GM23338 (cell line): ENCODE data around the gene DAAM1. TPM values are rescaled to one million over a fixed set of nuclear protein-coding genes. Genes with fewer than 3 reads are reported as not detected.

Source experiments
- ATAC-seq: fragments of 200-7000 bp; cut with Tn5 transposase; 3 replicates; pipeline ENCODE4 v1.9.1; 2020
- DNase-seq: peaks from one replicate; pipeline ENCODE4 v3.0.0-alpha.2; 2015; ENCODE audit warnings: low spot score
- H2AFZ ChIP-seq: fragments of 200-600 bp; sonication (generic); 2 replicates; pipeline ENCODE4 v1.8.0; 2016; ENCODE audit warnings: antibody characterized with exemption, mild to moderate bottlenecking, moderate library complexity
- H3F3A ChIP-seq: fragments of 200-600 bp; sonication (generic); replicated peaks from 2 replicates; pipeline ENCODE4 v1.8.0; 2017; ENCODE audit warnings: antibody characterized with exemption, mixed run types, low read depth
- H3K27ac ChIP-seq: fragments of 200-600 bp; sonication (generic); 2 replicates; pipeline ENCODE4 v1.6.1; 2016; ENCODE audit warnings: low read depth
- H3K27me3 ChIP-seq: fragments of 200-600 bp; sonication (generic); 2 replicates; pipeline ENCODE4 v1.8.0; 2016; ENCODE audit warnings: mild to moderate bottlenecking, mixed run types, moderate library complexity; ENCODE audit not compliant: insufficient read depth
- H3K36me3 ChIP-seq: fragments of 200-600 bp; sonication (generic); 2 replicates; pipeline ENCODE4 v1.8.0; 2016; ENCODE audit warnings: mild to moderate bottlenecking; ENCODE audit not compliant: insufficient read depth
- H3K4me1 ChIP-seq: fragments of 200-600 bp; sonication (generic); 2 replicates; pipeline ENCODE4 v1.8.0; 2016; ENCODE audit warnings: mild to moderate bottlenecking, moderate library complexity; ENCODE audit not compliant: insufficient read depth
- H3K4me2 ChIP-seq: fragments of 200-600 bp; sonication (generic); 2 replicates; pipeline ENCODE4 v1.7.1; 2017; ENCODE audit warnings: mixed run types
- H3K4me3 ChIP-seq: fragments of 200-600 bp; sonication (generic); 2 replicates; pipeline ENCODE4 v1.6.1; 2016; ENCODE audit warnings: mixed run types
- H3K79me2 ChIP-seq: fragments of 200-600 bp; sonication (generic); replicated peaks from 2 replicates; pipeline ENCODE4 v1.8.0; 2017; ENCODE audit warnings: mild to moderate bottlenecking; ENCODE audit not compliant: insufficient read depth
- H3K9me2 ChIP-seq: fragments of 200-600 bp; sonication (generic); 2 replicates; pipeline ENCODE4 v1.8.0; 2017; ENCODE audit not compliant: insufficient read depth
- H4K20me1 ChIP-seq: fragments of 200-600 bp; sonication (generic); replicated peaks from 2 replicates; pipeline ENCODE4 v1.8.0; 2017; ENCODE audit warnings: mild to moderate bottlenecking; ENCODE audit not compliant: insufficient read depth
- H3K27ac Mint-ChIP-seq: 2 replicates; pipeline ENCODE4 v1.8.0; 2020; ENCODE audit warnings: inconsistent platforms, mild to moderate bottlenecking, moderate library complexity, mixed read lengths
- H3K27me3 Mint-ChIP-seq: 3 replicates; pipeline ENCODE4 v1.8.0; 2022; ENCODE audit warnings: low read depth, mild to moderate bottlenecking, moderate library complexity, mixed read lengths, inconsistent platforms; ENCODE audit not compliant: insufficient read depth, poor library complexity
- H3K36me3 Mint-ChIP-seq: 3 replicates; pipeline ENCODE4 v1.8.0; 2021; ENCODE audit warnings: low read depth, mild to moderate bottlenecking, inconsistent platforms, moderate library complexity, mixed read lengths
- H3K4me1 Mint-ChIP-seq: 3 replicates; pipeline ENCODE4 v1.8.0; 2020; ENCODE audit warnings: mild to moderate bottlenecking, inconsistent platforms, mixed read lengths
- H3K4me3 Mint-ChIP-seq: 3 replicates; pipeline ENCODE4 v1.8.0; 2021; ENCODE audit warnings: moderate library complexity, mild to moderate bottlenecking, inconsistent platforms, mixed read lengths
- H3K9me3 Mint-ChIP-seq: 3 replicates; pipeline ENCODE4 v1.8.0; 2020; ENCODE audit warnings: moderate library complexity, mild to moderate bottlenecking, inconsistent platforms, mixed read lengths
- CREB1 ChIP-seq: fragments of 250-450 bp; sonication (Bioruptor Pico); IDR thresholded peaks from 2 replicates; pipeline ENCODE4 v1.5.0; 2020; ENCODE audit warnings: low read depth, mild to moderate bottlenecking, moderate library complexity
- EZH2 ChIP-seq: fragments of 200-600 bp; sonication (generic); IDR thresholded peaks from one replicate; pipeline ENCODE4 v1.8.0; 2017; ENCODE audit warnings: antibody characterized with exemption, mild to moderate bottlenecking, low read depth; ENCODE audit not compliant: unreplicated experiment
- EZH2phosphoT487 ChIP-seq: fragments of 200-600 bp; sonication (generic); IDR thresholded peaks from one replicate; pipeline ENCODE4 v1.8.1; 2018; ENCODE audit warnings: antibody characterized with exemption; ENCODE audit not compliant: unreplicated experiment
- JUNB ChIP-seq: IDR thresholded peaks from one replicate; pipeline ENCODE4 v1.6.1; 2016; ENCODE audit warnings: antibody characterized with exemption; ENCODE audit not compliant: unreplicated experiment
- NANOG ChIP-seq: IDR thresholded peaks from 2 replicates; pipeline ENCODE4 v1.6.1; 2016; ENCODE audit warnings: antibody characterized with exemption, borderline replicate concordance
- POLR2AphosphoS5 ChIP-seq: IDR thresholded peaks from 2 replicates; pipeline ENCODE4 v1.6.1; 2016; ENCODE audit warnings: antibody characterized with exemption, low read depth
- STAT1 ChIP-seq: IDR thresholded peaks from one replicate; pipeline ENCODE4 v1.6.1; 2016; ENCODE audit warnings: antibody characterized with exemption; ENCODE audit not compliant: unreplicated experiment
- ZNF114 ChIP-seq: fragments of 250-450 bp; sonication (Bioruptor Pico); IDR thresholded peaks from 2 replicates; pipeline ENCODE4 v1.5.0; 2020; ENCODE audit warnings: mild to moderate bottlenecking, moderate library complexity
- ZNF331 ChIP-seq: fragments of 250-450 bp; sonication (Bioruptor Pico); IDR thresholded peaks from 2 replicates; pipeline ENCODE4 v1.5.0; 2020; ENCODE audit warnings: low read depth, mild to moderate bottlenecking, moderate library complexity
- polyA plus RNA-seq: library from polyadenylated mRNA; unstranded; fragments of >200 nt; fragmentation: Nextera tagmentation; extraction: Ambion mirVana; gene quantifications from 2 replicates; pipeline ENCODE4 v1.2.1, GENCODE V29; 2016
- total RNA-seq: library from RNA; depleted of rRNA; stranded (reverse); fragments of >200 nt; shearing (Covaris generic); gene quantifications from 2 replicates; pipeline ENCODE4 v1.2.3, GENCODE V29; 2014
- TF ChIP-seq, protein P1 (sequence below): fragments of 250-450 bp; sonication (Bioruptor Pico); IDR thresholded peaks from 2 replicates; pipeline ENCODE4 v1.5.0; 2020; ENCODE audit warnings: mild to moderate bottlenecking, moderate library complexity
- TF ChIP-seq, protein P2 (sequence below), 2 experiments: fragments of 200-600 bp in 1 of 2; sonication (generic) in 1 of 2; conservative IDR thresholded peaks; 2 replicates each; pipeline versions ENCODE4 v1.5.1 to v1.6.1; 2016 to 2017; ENCODE audit warnings: antibody characterized with exemption in 2 of 2, low read depth in 2 of 2, mild to moderate bottlenecking in 2 of 2, moderate library complexity in 1 of 2
- TF ChIP-seq, protein P3 (sequence below): IDR thresholded peaks from 2 replicates; pipeline ENCODE4 v1.6.1; 2016; ENCODE audit warnings: antibody characterized with exemption
- TF ChIP-seq, protein P4 (sequence below): IDR thresholded peaks from one replicate; pipeline ENCODE4 v1.6.1; 2018; ENCODE audit warnings: antibody characterized with exemption; ENCODE audit not compliant: unreplicated experiment

DAAM1 gene
- total and polyA plus RNA-seq, 2 experiments from 2014 or later = 36.3 to 42.1 TPM

DNA sequence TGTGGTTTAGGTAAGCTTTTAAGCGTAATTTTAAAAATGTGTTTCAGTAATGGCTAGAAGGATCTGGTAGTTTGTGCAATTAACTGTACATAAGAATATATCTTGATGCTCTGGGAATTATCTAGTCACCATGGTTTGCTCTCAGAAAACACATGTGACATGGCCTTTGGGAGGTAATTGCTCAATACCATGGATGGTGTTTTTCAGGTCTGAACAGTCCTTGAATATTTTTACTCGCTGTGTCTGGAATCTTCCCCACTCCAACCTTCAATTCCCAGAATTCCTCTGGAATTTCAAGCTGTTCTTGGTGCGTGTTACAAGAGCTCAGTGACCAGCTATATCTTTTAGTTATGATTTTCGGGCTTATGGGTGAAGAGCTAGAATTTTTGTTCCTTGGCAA is 85.3 kb downstream of the DAAM1 start:
- H3K36me3 Mint-ChIP-seq = no peaks in the 10 kb centered on the region; the same call in 2 of the 3 replicates
- no peaks in the 10 kb centered on the region for H3K79me2 ChIP-seq
- no peaks in the 10 kb centered on the region for H3K27me3 ChIP-seq
- H4K20me1 ChIP-seq = no peaks in the 10 kb centered on the region
- H3K27ac Mint-ChIP-seq = no peak overlapping the region
- ATAC-seq = no peak
- H3K27ac ChIP-seq = no peak overlapping the region
- H3K4me2 ChIP-seq = no peak overlapping the region
- H3K27me3 Mint-ChIP-seq = no peaks in the 10 kb centered on the region
- peaks cover 20% of the 10 kb centered on the region for H3K4me1 Mint-ChIP-seq
- no peak for DNase-seq
- H3K4me1 ChIP-seq = peaks cover 3% of the 10 kb centered on the region; the same call in 1 of the 2 replicates
- H2AFZ ChIP-seq = no peak overlapping the region
- H3K4me3 ChIP-seq = no peak overlapping the region
- no peaks in the 10 kb centered on the region for H3K9me3 Mint-ChIP-seq
- TF ChIP-seq, protein P1, sequence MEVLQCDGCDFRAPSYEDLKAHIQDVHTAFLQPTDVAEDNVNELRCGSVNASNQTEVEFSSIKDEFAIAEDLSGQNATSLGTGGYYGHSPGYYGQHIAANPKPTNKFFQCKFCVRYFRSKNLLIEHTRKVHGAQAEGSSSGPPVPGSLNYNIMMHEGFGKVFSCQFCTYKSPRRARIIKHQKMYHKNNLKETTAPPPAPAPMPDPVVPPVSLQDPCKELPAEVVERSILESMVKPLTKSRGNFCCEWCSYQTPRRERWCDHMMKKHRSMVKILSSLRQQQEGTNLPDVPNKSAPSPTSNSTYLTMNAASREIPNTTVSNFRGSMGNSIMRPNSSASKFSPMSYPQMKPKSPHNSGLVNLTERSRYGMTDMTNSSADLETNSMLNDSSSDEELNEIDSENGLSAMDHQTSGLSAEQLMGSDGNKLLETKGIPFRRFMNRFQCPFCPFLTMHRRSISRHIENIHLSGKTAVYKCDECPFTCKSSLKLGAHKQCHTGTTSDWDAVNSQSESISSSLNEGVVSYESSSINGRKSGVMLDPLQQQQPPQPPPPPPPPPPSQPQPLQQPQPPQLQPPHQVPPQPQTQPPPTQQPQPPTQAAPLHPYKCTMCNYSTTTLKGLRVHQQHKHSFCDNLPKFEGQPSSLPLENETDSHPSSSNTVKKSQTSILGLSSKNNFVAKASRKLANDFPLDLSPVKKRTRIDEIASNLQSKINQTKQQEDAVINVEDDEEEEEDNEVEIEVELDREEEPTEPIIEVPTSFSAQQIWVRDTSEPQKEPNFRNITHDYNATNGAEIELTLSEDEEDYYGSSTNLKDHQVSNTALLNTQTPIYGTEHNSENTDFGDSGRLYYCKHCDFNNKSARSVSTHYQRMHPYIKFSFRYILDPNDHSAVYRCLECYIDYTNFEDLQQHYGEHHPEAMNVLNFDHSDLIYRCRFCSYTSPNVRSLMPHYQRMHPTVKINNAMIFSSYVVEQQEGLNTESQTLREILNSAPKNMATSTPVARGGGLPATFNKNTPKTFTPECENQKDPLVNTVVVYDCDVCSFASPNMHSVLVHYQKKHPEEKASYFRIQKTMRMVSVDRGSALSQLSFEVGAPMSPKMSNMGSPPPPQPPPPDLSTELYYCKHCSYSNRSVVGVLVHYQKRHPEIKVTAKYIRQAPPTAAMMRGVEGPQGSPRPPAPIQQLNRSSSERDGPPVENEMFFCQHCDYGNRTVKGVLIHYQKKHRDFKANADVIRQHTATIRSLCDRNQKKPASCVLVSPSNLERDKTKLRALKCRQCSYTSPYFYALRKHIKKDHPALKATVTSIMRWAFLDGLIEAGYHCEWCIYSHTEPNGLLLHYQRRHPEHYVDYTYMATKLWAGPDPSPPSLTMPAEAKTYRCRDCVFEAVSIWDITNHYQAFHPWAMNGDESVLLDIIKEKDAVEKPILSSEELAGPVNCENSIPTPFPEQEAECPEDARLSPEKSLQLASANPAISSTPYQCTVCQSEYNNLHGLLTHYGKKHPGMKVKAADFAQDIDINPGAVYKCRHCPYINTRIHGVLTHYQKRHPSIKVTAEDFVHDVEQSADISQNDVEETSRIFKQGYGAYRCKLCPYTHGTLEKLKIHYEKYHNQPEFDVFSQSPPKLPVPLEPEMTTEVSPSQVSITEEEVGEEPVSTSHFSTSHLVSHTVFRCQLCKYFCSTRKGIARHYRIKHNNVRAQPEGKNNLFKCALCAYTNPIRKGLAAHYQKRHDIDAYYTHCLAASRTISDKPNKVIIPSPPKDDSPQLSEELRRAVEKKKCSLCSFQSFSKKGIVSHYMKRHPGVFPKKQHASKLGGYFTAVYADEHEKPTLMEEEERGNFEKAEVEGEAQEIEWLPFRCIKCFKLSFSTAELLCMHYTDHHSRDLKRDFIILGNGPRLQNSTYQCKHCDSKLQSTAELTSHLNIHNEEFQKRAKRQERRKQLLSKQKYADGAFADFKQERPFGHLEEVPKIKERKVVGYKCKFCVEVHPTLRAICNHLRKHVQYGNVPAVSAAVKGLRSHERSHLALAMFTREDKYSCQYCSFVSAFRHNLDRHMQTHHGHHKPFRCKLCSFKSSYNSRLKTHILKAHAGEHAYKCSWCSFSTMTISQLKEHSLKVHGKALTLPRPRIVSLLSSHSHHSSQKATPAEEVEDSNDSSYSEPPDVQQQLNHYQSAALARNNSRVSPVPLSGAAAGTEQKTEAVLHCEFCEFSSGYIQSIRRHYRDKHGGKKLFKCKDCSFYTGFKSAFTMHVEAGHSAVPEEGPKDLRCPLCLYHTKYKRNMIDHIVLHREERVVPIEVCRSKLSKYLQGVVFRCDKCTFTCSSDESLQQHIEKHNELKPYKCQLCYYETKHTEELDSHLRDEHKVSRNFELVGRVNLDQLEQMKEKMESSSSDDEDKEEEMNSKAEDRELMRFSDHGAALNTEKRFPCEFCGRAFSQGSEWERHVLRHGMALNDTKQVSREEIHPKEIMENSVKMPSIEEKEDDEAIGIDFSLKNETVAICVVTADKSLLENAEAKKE (CRISPR knock-in tag) = no peak
- TF ChIP-seq POLR2AphosphoS5 (no peak), EZH2phosphoT487 (no peak), CREB1 (CRISPR knock-in tag) (no peak), ZNF331 (CRISPR knock-in tag) (no peak), EZH2 (no peak), NANOG (no peak), STAT1 (no peak), ZNF114 (no peak), JUNB (no peak)
- TF ChIP-seq, protein P2, sequence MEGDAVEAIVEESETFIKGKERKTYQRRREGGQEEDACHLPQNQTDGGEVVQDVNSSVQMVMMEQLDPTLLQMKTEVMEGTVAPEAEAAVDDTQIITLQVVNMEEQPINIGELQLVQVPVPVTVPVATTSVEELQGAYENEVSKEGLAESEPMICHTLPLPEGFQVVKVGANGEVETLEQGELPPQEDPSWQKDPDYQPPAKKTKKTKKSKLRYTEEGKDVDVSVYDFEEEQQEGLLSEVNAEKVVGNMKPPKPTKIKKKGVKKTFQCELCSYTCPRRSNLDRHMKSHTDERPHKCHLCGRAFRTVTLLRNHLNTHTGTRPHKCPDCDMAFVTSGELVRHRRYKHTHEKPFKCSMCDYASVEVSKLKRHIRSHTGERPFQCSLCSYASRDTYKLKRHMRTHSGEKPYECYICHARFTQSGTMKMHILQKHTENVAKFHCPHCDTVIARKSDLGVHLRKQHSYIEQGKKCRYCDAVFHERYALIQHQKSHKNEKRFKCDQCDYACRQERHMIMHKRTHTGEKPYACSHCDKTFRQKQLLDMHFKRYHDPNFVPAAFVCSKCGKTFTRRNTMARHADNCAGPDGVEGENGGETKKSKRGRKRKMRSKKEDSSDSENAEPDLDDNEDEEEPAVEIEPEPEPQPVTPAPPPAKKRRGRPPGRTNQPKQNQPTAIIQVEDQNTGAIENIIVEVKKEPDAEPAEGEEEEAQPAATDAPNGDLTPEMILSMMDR (conservative IDR thresholded peaks at IDR 0.05; ENCODE audit: low read depth in 2 of 2) = no peak
- TF ChIP-seq, protein P3, sequence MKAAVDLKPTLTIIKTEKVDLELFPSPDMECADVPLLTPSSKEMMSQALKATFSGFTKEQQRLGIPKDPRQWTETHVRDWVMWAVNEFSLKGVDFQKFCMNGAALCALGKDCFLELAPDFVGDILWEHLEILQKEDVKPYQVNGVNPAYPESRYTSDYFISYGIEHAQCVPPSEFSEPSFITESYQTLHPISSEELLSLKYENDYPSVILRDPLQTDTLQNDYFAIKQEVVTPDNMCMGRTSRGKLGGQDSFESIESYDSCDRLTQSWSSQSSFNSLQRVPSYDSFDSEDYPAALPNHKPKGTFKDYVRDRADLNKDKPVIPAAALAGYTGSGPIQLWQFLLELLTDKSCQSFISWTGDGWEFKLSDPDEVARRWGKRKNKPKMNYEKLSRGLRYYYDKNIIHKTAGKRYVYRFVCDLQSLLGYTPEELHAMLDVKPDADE = no peak
- TF ChIP-seq, protein P4, sequence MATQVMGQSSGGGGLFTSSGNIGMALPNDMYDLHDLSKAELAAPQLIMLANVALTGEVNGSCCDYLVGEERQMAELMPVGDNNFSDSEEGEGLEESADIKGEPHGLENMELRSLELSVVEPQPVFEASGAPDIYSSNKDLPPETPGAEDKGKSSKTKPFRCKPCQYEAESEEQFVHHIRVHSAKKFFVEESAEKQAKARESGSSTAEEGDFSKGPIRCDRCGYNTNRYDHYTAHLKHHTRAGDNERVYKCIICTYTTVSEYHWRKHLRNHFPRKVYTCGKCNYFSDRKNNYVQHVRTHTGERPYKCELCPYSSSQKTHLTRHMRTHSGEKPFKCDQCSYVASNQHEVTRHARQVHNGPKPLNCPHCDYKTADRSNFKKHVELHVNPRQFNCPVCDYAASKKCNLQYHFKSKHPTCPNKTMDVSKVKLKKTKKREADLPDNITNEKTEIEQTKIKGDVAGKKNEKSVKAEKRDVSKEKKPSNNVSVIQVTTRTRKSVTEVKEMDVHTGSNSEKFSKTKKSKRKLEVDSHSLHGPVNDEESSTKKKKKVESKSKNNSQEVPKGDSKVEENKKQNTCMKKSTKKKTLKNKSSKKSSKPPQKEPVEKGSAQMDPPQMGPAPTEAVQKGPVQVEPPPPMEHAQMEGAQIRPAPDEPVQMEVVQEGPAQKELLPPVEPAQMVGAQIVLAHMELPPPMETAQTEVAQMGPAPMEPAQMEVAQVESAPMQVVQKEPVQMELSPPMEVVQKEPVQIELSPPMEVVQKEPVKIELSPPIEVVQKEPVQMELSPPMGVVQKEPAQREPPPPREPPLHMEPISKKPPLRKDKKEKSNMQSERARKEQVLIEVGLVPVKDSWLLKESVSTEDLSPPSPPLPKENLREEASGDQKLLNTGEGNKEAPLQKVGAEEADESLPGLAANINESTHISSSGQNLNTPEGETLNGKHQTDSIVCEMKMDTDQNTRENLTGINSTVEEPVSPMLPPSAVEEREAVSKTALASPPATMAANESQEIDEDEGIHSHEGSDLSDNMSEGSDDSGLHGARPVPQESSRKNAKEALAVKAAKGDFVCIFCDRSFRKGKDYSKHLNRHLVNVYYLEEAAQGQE = no peak
- H3K36me3 ChIP-seq = no peaks in the 10 kb centered on the region
- no peak overlapping the region for H3K4me3 Mint-ChIP-seq
- no peaks in the 10 kb centered on the region for H3K9me2 ChIP-seq
- no peaks in the 10 kb centered on the region for H3F3A ChIP-seq
